OCI-M1 (cell line): ENCODE results near the gene NR3C2.

ENCODE experiments used
- DNase-seq: peaks from one replicate; lab custom pipeline; 2025; lab: John Stamatoyannopoulos, UW

The NR3C2 gene

GRCh38 chr4:148435654-148436406, 6.4 kb downstream of the NR3C2 start:
- no peak for DNase-seq

- no peak for DNase-seq
Observed at GRCh38 chr4:148434075-148434773, 8.0 kb downstream of the NR3C2 start.

GRCh38 chr4:148431401-148431800, 10.8 kb downstream of the NR3C2 start:
- DNase-seq = no peak

GRCh38 chr4:148430854-148431253, 11.4 kb downstream of the NR3C2 start:
- DNase-seq = no peak

- no peak for DNase-seq
Observed at GRCh38 chr4:148429206-148429605, 13.0 kb downstream of the NR3C2 start.

GRCh38 chr4:148426643-148427042, 15.6 kb downstream of the NR3C2 start:
- peak; percentile 17 for DNase-seq

GRCh38 chr4:148425327-148426110, 16.7 kb downstream of the NR3C2 start:
- peak; percentile 17 for DNase-seq

GRCh38 chr4:148420397-148420796, 21.8 kb downstream of the NR3C2 start:
- peak; percentile 86 for DNase-seq

GRCh38 chr4:148415500-148415899, 26.7 kb downstream of the NR3C2 start:
- peak; percentile 69 for DNase-seq

GRCh38 chr4:148412460-148412994, 29.7 kb downstream of the NR3C2 start:
- DNase-seq = no peak

- no peak for DNase-seq
Observed at GRCh38 chr4:148405161-148405893, 36.9 kb downstream of the NR3C2 start.

- DNase-seq = no peak
Observed at GRCh38 chr4:148398988-148399387, 43.2 kb downstream of the NR3C2 start.

- DNase-seq = no peak
Observed at GRCh38 chr4:148397771-148398170, 44.4 kb downstream of the NR3C2 start.

GRCh38 chr4:148396986-148397673, 45.1 kb downstream of the NR3C2 start:
- no peak for DNase-seq

GRCh38 chr4:148395771-148396170, 46.4 kb downstream of the NR3C2 start:
- no peak for DNase-seq

- no peak for DNase-seq
Observed at GRCh38 chr4:148391056-148391455, 51.2 kb downstream of the NR3C2 start.

- no peak for DNase-seq
Observed at GRCh38 chr4:148390311-148390710, 51.9 kb downstream of the NR3C2 start.

GRCh38 chr4:148380291-148380690, 61.9 kb downstream of the NR3C2 start:
- DNase-seq = no peak

- DNase-seq = peak; percentile 83
Observed at GRCh38 chr4:148376151-148376550, 66.1 kb downstream of the NR3C2 start.

GRCh38 chr4:148375584-148375983, 66.6 kb downstream of the NR3C2 start:
- no peak for DNase-seq

- no peak for DNase-seq
Observed at GRCh38 chr4:148373093-148373492, 69.1 kb downstream of the NR3C2 start.
